ENCODE results near the gene MAML2. TPM values are rescaled to one million over a fixed set of nuclear protein-coding genes. Genes with fewer than 3 reads are reported as not detected.

MAML2 gene
- total and polyA plus RNA-seq, 2 experiments from 2014 or later, result 1.1 to 8.2 TPM

- Histone ChIP-seq H3K36me3 (no peaks in the 10 kb centered on the region), H3K9me3 (ENCODE audit: low read depth) (no peaks in the 10 kb centered on the region), H3K27me3 (no peaks in the 10 kb centered on the region), H3K27ac (peak overlapping the region; percentile 22), H3K4me3 (no peak overlapping the region), H3K4me1 (ENCODE audit: low read depth) (peaks cover 49% of the 10 kb centered on the region)
- TF ChIP-seq, protein P1, sequence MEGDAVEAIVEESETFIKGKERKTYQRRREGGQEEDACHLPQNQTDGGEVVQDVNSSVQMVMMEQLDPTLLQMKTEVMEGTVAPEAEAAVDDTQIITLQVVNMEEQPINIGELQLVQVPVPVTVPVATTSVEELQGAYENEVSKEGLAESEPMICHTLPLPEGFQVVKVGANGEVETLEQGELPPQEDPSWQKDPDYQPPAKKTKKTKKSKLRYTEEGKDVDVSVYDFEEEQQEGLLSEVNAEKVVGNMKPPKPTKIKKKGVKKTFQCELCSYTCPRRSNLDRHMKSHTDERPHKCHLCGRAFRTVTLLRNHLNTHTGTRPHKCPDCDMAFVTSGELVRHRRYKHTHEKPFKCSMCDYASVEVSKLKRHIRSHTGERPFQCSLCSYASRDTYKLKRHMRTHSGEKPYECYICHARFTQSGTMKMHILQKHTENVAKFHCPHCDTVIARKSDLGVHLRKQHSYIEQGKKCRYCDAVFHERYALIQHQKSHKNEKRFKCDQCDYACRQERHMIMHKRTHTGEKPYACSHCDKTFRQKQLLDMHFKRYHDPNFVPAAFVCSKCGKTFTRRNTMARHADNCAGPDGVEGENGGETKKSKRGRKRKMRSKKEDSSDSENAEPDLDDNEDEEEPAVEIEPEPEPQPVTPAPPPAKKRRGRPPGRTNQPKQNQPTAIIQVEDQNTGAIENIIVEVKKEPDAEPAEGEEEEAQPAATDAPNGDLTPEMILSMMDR (IDR thresholded peaks at IDR 0.05; ENCODE audit: low read depth, low read length), result no peak
- peak in 1 of 2 donors; percentile 80 for DNase-seq (ENCODE audit: low read depth in 1 of 2, low spot score in 1 of 2)
These were observed 3.9 kb downstream of the MAML2 start for GRCh38 chr11:96338910-96339705.

- Histone ChIP-seq H3K4me1 (ENCODE audit: low read depth) (peaks cover 49% of the 10 kb centered on the region), H3K36me3 (no peaks in the 10 kb centered on the region), H3K27ac (peak overlapping the region; percentile 22), H3K27me3 (no peaks in the 10 kb centered on the region), H3K4me3 (no peak overlapping the region), H3K9me3 (ENCODE audit: low read depth) (no peaks in the 10 kb centered on the region)
- peak; percentile 49 to 53 for DNase-seq (ENCODE audit: low read depth in 1 of 2, low spot score in 1 of 2)
- TF ChIP-seq, protein P1 (IDR thresholded peaks at IDR 0.05; ENCODE audit: low read depth, low read length), result no peak
These were observed 5.2 kb downstream of the MAML2 start for GRCh38 chr11:96337541-96338431.

DNA sequence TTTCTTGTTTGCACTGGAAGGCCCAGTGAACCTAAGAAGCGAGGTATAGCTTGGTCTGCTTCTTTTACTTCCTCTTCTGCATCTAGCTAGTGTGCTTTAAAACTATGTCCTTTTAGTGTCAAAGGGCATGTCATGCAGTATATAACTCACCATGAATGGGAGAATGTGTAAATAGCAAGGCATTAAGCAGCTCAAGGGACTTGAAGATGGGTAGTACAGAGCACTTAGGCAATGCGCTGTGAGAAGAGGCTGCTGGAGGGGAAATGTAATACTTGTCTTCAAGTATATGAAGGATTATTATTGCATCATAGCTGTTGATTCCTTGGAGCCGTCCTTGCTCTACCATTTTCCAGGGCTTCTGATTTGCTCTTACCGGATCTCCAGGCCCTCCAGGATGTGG is 7.6 kb downstream of the MAML2 start:
- H3K36me3 ChIP-seq, result no peaks in the 10 kb centered on the region
- TF ChIP-seq, protein P1 (IDR thresholded peaks at IDR 0.05; ENCODE audit: low read depth, low read length), result no peak
- H3K4me3 ChIP-seq, result no peak overlapping the region
- H3K27ac ChIP-seq, result peak overlapping the region; percentile 3
- no peaks in the 10 kb centered on the region for H3K27me3 ChIP-seq
- no peaks in the 10 kb centered on the region for H3K9me3 ChIP-seq (ENCODE audit: low read depth)
- DNase-seq (ENCODE audit: low read depth in 1 of 2, low spot score in 1 of 2), result peak in 1 of 2 donors; percentile 42
- peaks cover 53% of the 10 kb centered on the region for H3K4me1 ChIP-seq (ENCODE audit: low read depth)

- Histone ChIP-seq H3K36me3 (no peaks in the 10 kb centered on the region), H3K27me3 (no peaks in the 10 kb centered on the region), H3K4me3 (no peak overlapping the region), H3K4me1 (ENCODE audit: low read depth) (peaks cover 53% of the 10 kb centered on the region), H3K9me3 (ENCODE audit: low read depth) (no peaks in the 10 kb centered on the region), H3K27ac (no peak overlapping the region)
- TF ChIP-seq, protein P1 (IDR thresholded peaks at IDR 0.05; ENCODE audit: low read depth, low read length), result no peak
- DNase-seq (ENCODE audit: low read depth in 1 of 2, low spot score in 1 of 2), result no peak
These were observed 8.8 kb downstream of the MAML2 start for GRCh38 chr11:96334219-96334618.

DNA sequence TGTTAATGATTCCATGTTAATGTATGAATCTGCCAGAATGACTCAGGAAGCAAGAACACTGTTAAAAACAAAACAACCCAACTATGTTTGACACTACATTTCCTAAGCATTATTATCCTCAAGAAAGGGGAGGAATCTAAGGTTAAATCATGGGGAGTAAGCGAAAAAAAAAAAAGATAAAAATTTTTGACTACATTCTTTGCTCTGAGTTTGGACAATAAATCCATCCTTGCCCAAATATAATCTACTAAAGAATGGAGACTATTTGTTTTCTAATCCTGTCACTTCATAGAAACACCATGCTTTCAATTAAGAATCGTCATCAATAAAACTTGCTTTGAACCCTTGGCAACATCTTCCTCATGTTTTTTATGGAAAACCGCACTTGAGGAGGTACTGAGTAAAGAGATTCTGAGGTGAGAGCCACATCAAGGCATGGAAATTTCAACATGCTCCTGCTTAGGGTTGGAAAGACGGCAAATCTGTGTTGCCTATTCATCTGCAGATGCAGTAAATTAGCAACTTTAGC is 9.7 kb downstream of the MAML2 start:
- Histone ChIP-seq H3K4me3 (no peak overlapping the region), H3K4me1 (ENCODE audit: low read depth) (peaks cover 51% of the 10 kb centered on the region), H3K36me3 (no peaks in the 10 kb centered on the region), H3K27ac (no peak overlapping the region), H3K27me3 (no peaks in the 10 kb centered on the region), H3K9me3 (ENCODE audit: low read depth) (no peaks in the 10 kb centered on the region)
- TF ChIP-seq, protein P1 (IDR thresholded peaks at IDR 0.05; ENCODE audit: low read depth, low read length), result no peak
- no peak for DNase-seq (ENCODE audit: low read depth in 1 of 2, low spot score in 1 of 2)
